Activated naive CD4-positive, alpha-beta T cell (primary cell): Measurements from ENCODE around the gene CHRM4.
"Not testable (repeated sequence)": the region's sequence is repeated elsewhere in the genome, so short reads cannot be mapped to it uniquely, and the experiment has no call there.

Source experiments
- DNase-seq, 4 experiments: peaks; one replicate each; lab custom pipeline; 2025; lab: John Stamatoyannopoulos, UW

Gene CHRM4

GRCh38 chr11:46381819-46382645 lies 9.5 kb downstream of the CHRM4 start:
- no peak for DNase-seq

DNA sequence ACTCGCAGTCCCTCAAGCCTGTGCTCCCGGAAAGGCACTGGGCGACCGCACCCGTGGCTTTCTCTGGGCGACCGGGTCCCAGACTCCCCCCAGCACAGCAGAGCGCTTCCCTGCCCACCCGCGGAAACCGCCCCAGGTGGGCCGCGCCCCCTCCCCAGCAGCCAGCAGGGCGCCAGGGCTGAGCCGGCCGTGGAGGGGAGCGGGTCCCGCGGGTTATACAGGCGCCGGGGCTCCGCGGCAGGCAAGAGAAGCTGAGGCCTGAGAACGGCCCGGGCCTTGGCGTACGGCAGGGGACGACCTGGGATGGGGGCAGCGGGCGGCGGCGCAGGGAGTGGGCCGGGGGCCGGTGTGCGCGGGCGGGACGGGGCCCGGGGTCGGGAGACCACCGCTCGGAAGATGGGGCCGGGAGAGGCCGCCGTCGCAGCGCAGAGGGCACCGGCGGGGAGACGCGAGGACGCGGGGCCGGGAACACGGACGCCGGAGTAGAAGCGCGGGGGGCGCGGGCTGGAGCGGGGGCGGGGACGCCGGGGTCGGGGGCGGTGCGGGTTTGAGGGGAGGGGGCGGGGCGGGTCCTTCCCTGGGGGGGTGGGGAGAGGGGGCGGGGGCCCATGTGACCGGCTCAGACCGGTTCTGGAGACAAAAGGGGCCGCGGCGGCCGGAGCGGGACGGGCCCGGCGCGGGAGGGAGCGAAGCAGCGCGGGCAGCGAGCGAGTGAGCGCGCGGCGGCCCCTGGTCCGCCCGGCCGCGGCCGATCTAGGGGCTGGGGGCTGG lies 10.3 kb downstream of the CHRM4 start, which contains the start of gene MDK:
Gene MDK, plus strand, starts transcription at position 622 of the 771 bp plus-strand sequence. CDS start 389 bp downstream, outside the sequence.
- DNase-seq: peak in 1 of 4 experiments; percentile 29

DNA sequence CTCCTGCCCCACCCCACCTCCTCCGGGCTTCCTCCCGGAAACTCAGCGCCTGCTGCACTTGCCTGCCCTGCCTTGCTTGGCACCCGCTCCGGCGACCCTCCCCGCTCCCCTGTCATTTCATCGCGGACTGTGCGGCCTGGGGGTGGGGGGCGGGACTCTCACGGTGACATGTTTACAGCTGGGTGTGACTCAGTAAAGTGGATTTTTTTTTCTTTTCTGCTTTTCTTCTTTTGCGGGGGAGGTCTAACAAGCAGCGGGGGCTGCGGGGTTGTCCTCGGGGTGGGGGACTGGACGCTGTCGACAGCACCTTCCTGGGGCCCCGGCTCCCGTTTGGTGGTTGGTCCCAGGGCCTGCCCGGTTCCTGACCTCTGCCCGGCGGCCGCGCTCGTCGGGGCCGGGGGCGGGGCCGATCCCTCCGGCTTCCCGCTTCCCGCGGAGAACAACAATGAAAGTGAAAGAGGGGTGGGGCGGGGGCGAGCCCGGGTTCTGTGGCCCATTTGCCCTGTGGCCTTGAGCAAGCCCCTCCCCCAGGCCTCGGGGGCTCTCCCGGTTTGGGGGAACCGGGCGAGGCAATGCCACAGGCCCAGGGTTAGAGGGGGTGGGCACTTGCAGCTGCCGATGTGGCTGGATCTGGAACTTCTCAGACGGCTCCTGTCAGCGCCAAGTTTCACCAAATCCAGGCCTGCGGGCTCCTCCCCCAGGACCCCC lies 11.1 kb downstream of the CHRM4 start:
- DNase-seq: peak in 2 of 4 experiments; percentile 33 to 48

- DNase-seq: not testable (repeated sequence)
These were observed 11.9 kb downstream of the CHRM4 start for GRCh38 chr11:46379482-46380293.

GRCh38 chr11:46378811-46379481 lies 12.6 kb downstream of the CHRM4 start:
- no peak for DNase-seq

DNA sequence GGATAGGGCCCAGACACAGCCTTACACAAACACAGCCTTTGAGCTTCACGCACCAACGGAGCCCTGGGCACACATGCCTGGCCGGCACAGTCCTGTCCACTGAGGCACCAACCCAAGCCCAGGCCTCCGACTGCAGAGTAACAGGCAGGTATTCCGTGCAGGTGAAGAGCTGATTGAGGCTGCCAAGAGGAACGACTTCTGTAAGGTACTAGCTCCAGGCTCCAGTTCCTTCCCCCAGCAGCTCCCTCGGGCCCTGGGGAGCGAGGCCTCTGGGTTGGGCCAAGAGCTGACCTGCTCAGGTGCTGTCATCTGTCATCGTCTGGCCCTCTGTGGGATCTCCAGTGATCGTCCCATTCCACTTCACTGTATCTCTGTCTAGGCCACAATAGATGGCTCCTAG lies 13.3 kb downstream of the CHRM4 start:
- DNase-seq: no peak

- no peak for DNase-seq
These were observed 13.7 kb downstream of the CHRM4 start for GRCh38 chr11:46377831-46378230.

- no peak for DNase-seq
These were observed 14.3 kb downstream of the CHRM4 start for GRCh38 chr11:46377290-46377689.

DNA sequence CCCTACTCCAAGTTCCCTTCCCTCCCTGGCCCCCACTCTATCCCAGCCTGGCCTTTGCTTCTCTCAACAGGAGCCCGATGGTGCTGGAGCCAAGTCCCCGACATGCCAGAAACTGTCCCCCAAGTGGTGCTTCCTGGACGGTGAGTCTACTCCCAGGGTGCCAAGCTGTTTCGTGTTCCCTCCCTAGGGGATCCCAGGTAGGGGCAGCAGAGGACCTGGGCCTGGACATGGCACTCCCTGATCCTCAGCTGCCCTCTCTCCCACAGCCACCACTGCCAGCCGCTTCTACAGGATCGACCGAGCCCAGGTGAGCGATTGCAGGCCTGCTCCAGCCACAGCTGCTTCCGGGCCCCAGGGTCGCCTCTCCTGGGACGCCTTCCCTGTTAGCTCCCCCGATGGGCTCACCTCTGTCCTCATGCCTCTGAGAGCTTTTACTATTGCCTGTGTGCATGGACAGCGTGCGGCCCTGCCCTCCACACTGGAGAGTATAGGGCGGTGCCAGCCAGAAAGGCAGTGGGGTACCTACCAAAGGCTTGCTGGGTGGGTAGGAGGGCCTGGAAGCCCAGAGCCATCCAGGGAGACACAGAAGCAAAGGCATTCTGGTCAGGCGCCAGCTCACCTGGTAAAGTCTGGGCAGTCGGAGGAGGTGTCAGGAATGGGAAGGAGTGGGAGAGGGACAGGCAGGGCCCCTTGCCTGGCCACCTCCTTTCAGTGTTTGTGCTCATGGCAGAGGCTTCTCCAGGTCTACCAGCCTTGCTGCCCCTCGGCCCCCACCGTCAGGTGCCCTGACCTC lies 15.1 kb downstream of the CHRM4 start:
- DNase-seq: no peak

DNA sequence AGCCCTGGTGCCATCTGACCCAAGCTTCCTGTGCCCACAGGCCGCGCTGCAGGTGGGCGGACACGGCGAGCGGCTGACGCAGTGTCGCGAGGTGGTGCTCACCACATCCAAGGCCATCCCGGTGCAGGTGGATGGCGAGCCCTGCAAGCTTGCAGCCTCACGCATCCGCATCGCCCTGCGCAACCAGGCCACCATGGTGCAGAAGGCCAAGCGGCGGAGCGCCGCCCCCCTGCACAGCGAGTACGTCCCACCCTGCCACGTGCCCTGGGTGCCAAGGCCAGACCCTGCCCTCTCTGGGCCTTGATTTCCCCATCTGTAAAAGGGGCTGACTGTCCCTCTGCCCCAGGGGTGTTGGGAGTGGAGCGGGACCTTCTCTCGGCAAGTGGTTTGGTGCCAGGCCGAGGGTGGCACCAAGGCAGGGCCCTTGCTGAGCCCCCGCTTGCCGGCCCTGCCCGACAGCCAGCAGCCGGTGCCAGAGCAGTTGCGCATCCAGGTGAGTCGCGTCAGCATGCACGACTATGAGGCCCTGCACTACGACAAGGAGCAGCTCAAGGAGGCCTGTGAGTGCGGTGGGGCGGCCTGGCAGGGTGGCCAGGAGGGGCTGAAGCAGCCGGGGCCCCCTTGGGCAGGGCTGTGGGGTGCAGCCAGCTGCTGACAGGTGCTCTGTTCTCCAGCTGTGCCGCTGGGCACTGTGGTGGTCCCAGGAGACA lies 16.0 kb downstream of the CHRM4 start:
- DNase-seq: no peak

DNA sequence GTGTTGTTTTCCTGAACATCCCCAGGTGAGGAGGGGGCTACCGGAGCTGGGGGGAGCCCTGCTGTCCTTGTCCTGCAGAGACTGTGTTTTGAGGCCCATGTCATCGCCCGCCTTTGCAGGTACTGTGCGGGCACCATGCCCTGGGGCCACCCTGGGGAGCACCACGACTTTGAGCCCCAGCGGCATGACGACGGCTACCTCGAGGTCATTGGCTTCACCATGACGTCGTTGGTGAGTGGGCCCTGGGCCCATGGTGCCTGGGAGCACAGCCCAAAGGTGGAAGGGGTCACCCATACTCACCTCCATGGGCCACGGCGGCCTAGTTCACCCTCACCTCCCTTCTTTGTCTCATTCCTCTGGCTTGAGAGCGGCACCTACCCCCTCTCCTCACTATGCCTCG lies 16.8 kb downstream of the CHRM4 start:
- no peak for DNase-seq

DNA sequence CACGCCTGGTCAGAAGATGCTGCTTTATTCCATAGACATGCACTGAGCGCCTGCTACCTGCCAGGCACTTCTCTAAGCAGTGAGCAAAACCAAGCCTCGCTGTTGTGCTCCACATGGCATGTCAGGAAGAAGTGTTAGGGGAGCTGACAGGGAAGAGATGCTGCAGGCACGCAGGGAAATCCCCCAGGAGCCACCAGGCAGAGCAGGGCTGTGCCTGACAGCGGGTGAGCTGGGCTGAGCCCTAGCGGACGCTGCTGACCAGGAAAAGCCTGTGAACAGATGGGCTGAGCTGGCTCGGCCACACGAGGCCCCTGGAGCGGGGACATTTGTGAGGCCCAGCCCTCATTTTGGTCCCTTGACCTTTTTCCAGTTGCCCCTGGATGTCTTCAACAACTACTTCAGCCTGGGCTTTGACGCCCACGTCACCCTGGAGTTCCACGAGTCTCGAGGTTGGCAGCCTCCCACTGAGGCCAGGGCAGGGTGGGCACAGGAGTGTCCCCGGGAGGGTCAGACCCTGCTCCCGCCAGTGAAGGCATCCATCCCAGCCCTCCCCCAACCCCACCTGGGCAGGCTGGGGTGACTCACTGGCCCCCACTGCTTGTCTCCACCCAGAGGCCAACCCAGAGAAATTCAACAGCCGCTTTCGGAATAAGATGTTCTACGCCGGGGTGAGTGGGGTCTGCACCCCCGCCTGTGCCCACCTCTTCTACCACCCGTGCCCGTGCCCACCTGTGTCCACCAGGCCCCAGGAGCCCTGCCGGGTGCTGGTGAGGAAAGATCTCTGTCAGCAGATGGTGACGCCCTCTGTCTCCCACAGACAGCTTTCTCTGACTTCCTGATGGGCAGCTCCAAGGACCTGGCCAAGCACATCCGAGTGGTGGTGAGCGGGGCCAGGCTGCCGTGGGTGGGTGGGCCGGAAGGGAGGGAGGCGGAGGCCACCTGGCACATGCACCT lies 17.5 kb downstream of the CHRM4 start:
- DNase-seq: no peak

- DNase-seq: not testable (repeated sequence)
These were observed 19.1 kb downstream of the CHRM4 start for GRCh38 chr11:46372501-46372900.

- DNase-seq: no peak
These were observed 19.5 kb downstream of the CHRM4 start for GRCh38 chr11:46372086-46372485.

GRCh38 chr11:46371262-46371661 lies 20.3 kb downstream of the CHRM4 start:
- not testable (repeated sequence) for DNase-seq

DNA sequence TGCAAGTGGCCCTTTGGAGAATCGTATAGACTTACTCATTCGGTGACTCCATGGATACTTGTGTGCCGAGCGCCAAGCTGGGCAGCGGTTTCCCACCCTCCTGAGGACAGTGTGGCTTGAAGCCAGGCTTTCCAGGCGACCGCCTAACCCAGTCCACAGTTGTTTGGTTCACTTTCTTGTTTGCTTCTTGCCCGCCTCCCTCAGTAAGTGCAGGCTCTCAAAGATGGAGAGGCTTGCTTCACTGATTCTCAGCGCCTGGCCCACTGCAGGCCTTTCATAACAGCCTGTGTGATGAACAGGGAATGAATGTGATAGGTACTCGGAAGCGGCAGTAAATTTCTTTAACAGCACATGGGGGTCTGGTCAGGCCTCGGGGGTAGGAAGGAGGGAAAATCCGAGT lies 21.3 kb downstream of the CHRM4 start:
- DNase-seq: no peak

GRCh38 chr11:46369458-46370152 lies 22.0 kb downstream of the CHRM4 start:
- peak in 3 of 4 experiments; percentile 19 to 41 (median 36) for DNase-seq

DNA sequence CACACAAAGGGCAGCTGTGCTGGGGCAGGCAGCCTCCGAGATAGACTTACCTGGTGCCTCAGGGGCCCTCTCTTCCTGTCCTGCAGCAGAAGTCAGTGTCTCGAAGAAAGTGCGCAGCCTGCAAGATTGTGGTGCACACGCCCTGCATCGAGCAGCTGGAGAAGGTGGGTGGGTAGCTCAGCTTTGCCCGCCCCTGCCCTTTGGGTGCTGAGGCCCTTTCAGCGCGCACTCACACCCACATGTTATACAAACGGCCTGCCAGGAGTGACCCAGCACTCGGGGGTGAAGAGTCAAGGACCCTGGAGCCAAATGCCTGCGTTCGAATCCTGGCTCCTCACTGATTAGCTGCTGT lies 23.7 kb downstream of the CHRM4 start:
- no peak for DNase-seq
